ENCODE measurements around the gene C1orf35.

GRCh38 chr1:228088586-228089498, 14.3 kb downstream of the C1orf35 start:
- no peak for TF ChIP-seq SUZ12 (IDR thresholded peaks at IDR 0.05)
- no peak for TF ChIP-seq FOXA1 (IDR thresholded peaks at IDR 0.05)
- TF ChIP-seq ARNT (IDR thresholded peaks at IDR 0.05): no peak
- TF ChIP-seq SP1 (IDR thresholded peaks at IDR 0.05): no peak
- no peak for TF ChIP-seq BHLHE40 (IDR thresholded peaks at IDR 0.05; ENCODE audit: borderline replicate concordance)
- no peak for TF ChIP-seq NFRKB (IDR thresholded peaks at IDR 0.05)

Measured in HEK293T (cell line).